COR-L47 (cell line): ENCODE measurements around the gene USP47.

Experiments used
- DNase-seq: peaks from one replicate; lab custom pipeline; 2025; lab: John Stamatoyannopoulos, UW

The USP47 gene

GRCh38 chr11:11980841-11981308, 139.1 kb downstream of the USP47 start:
- DNase-seq = no peak

GRCh38 chr11:11981364-11981763, 139.6 kb downstream of the USP47 start:
- DNase-seq = no peak

- DNase-seq = no peak
Measured at GRCh38 chr11:11981840-11982239, 140.1 kb downstream of the USP47 start.

GRCh38 chr11:11982461-11982860, 140.7 kb downstream of the USP47 start:
- DNase-seq = no peak

- no peak for DNase-seq
Measured at GRCh38 chr11:11982975-11983374, 141.2 kb downstream of the USP47 start.

- no peak for DNase-seq
Measured at GRCh38 chr11:11983427-11983826, 141.7 kb downstream of the USP47 start.

- DNase-seq = no peak
Measured at GRCh38 chr11:11984563-11984962, 142.8 kb downstream of the USP47 start.

GRCh38 chr11:11985016-11985715, 143.4 kb downstream of the USP47 start:
- no peak for DNase-seq

GRCh38 chr11:11985954-11986949, 144.5 kb downstream of the USP47 start:
- DNase-seq = no peak

- DNase-seq = no peak
Measured at GRCh38 chr11:11987503-11988022, 145.8 kb downstream of the USP47 start.

GRCh38 chr11:11988099-11988651, 146.4 kb downstream of the USP47 start:
- DNase-seq = no peak

GRCh38 chr11:11988681-11989261, 147.0 kb downstream of the USP47 start:
- no peak for DNase-seq

- DNase-seq = no peak
Measured at GRCh38 chr11:11989774-11990744, 148.3 kb downstream of the USP47 start.

- DNase-seq = no peak
Measured at GRCh38 chr11:11992257-11993212, 150.8 kb downstream of the USP47 start.

- DNase-seq = no peak
Measured at GRCh38 chr11:11993839-11994238, 152.1 kb downstream of the USP47 start.

- DNase-seq = no peak
Measured at GRCh38 chr11:11995601-11996000, 153.8 kb downstream of the USP47 start.

- no peak for DNase-seq
Measured at GRCh38 chr11:11996321-11997048, 154.7 kb downstream of the USP47 start.

GRCh38 chr11:11997049-11997322, 155.2 kb downstream of the USP47 start:
- DNase-seq = no peak

- DNase-seq = no peak
Measured at GRCh38 chr11:11998091-11998781, 156.5 kb downstream of the USP47 start.
